Trophoblast cell (in vitro differentiated cells and primary cell): ENCODE data around the gene AMN.

ENCODE experiments used
- DNase-seq, 2 donors: peaks; one replicate each; pipeline ENCODE4 v3.0.0-alpha.2; 2016
- H2AFZ ChIP-seq: 2 replicates; pipeline ENCODE4 v1.6.1; 2013; ENCODE audit warnings: low read length, moderate library complexity, mild to moderate bottlenecking; ENCODE audit not compliant: insufficient read depth, poor library complexity
- H2AK5ac ChIP-seq: 2 replicates; pipeline ENCODE4 v1.6.1; 2013; ENCODE audit warnings: mild to moderate bottlenecking, low read length
- H2BK120ac ChIP-seq: 2 replicates; pipeline ENCODE4 v1.6.1; 2013; ENCODE audit warnings: low read length, mild to moderate bottlenecking, moderate library complexity; ENCODE audit not compliant: insufficient read depth, poor library complexity
- H2BK12ac ChIP-seq: 2 replicates; pipeline ENCODE4 v1.6.1; 2013; ENCODE audit warnings: mild to moderate bottlenecking, low read length, moderate library complexity
- H2BK5ac ChIP-seq: 2 replicates; pipeline ENCODE4 v1.6.1; 2013; ENCODE audit warnings: low read length, low read depth, moderate library complexity, mild to moderate bottlenecking; ENCODE audit not compliant: poor library complexity
- H3K14ac ChIP-seq: 2 replicates; pipeline ENCODE4 v1.6.1; 2013; ENCODE audit warnings: mild to moderate bottlenecking, low read length
- H3K18ac ChIP-seq: 2 replicates; pipeline ENCODE4 v1.6.1; 2013; ENCODE audit warnings: mild to moderate bottlenecking, low read length
- H3K23ac ChIP-seq: 2 replicates; pipeline ENCODE4 v1.6.1; 2013; ENCODE audit warnings: low read length
- H3K27ac ChIP-seq: 2 replicates; pipeline ENCODE4 v1.5.1; 2013; ENCODE audit warnings: low read depth, mild to moderate bottlenecking, inconsistent platforms, low read length, moderate library complexity
- H3K27me3 ChIP-seq: 2 replicates; pipeline ENCODE4 v1.6.1; 2013; ENCODE audit warnings: inconsistent platforms, mild to moderate bottlenecking, low read length, moderate library complexity; ENCODE audit not compliant: insufficient read depth
- H3K36me3 ChIP-seq, 2 experiments: 1 replicate in 1 of 2; 2 replicates in 1 of 2; pipeline ENCODE4 v1.6.1; 2013; ENCODE audit warnings: low read length in 2 of 2, mild to moderate bottlenecking in 2 of 2, moderate library complexity in 1 of 2; ENCODE audit not compliant: insufficient read depth in 2 of 2, control insufficient read depth in 1 of 2
- H3K4ac ChIP-seq: 2 replicates; pipeline ENCODE4 v1.6.1; 2013; ENCODE audit warnings: low read depth, mild to moderate bottlenecking, low read length, moderate library complexity
- H3K4me1 ChIP-seq, 2 experiments: 1 replicate in 1 of 2; 2 replicates in 1 of 2; pipeline ENCODE4 v1.6.1; 2013; ENCODE audit warnings: low read length in 2 of 2, mild to moderate bottlenecking in 2 of 2, moderate library complexity in 1 of 2; ENCODE audit not compliant: insufficient read depth in 2 of 2, control insufficient read depth in 1 of 2
- H3K4me2 ChIP-seq: 2 replicates; pipeline ENCODE4 v1.6.1; 2013; ENCODE audit warnings: inconsistent platforms, mild to moderate bottlenecking, low read length, moderate library complexity
- H3K4me3 ChIP-seq: 2 replicates; pipeline ENCODE4 v1.5.1; 2013; ENCODE audit warnings: mild to moderate bottlenecking, low read depth, low read length, inconsistent platforms
- H3K79me1 ChIP-seq: one replicate; pipeline ENCODE4 v1.6.1; 2013; ENCODE audit warnings: low read length
- H3K79me2 ChIP-seq: 2 replicates; pipeline ENCODE4 v1.6.1; 2013; ENCODE audit warnings: low read length, mild to moderate bottlenecking; ENCODE audit not compliant: control insufficient read depth, insufficient read depth, poor library complexity
- H3K9ac ChIP-seq: 2 replicates; pipeline ENCODE4 v1.6.1; 2013; ENCODE audit warnings: mild to moderate bottlenecking, low read length
- H3K9me3 ChIP-seq: 2 replicates; pipeline ENCODE4 v1.6.1; 2013; ENCODE audit warnings: low read depth, mild to moderate bottlenecking, control low read depth, inconsistent platforms, low read length; ENCODE audit not compliant: insufficient read depth
- H4K12ac ChIP-seq: 2 replicates; pipeline ENCODE4 v1.6.1; 2013; ENCODE audit warnings: low read depth, mild to moderate bottlenecking, low read length, moderate library complexity
- H4K8ac ChIP-seq: 2 replicates; pipeline ENCODE4 v1.6.1; 2013; ENCODE audit warnings: low read depth, mild to moderate bottlenecking, low read length, moderate library complexity
- H4K91ac ChIP-seq: one replicate; pipeline ENCODE4 v1.6.1; 2013; ENCODE audit warnings: low read depth, mild to moderate bottlenecking, low read length, moderate library complexity
- WGBS: extraction: QIAGEN DNeasy Blood & Tissue Kit; methylation state at CpG from one replicate; pipeline ENCODE4 v1.1.7; 2013; ENCODE audit warnings: missing lambda C conversion rate; ENCODE audit not compliant: insufficient read length, insufficient coverage; ENCODE audit errors: extremely low coverage; 5-methylcytosine and 5-hydroxymethylcytosine counted together

AMN gene

DNA sequence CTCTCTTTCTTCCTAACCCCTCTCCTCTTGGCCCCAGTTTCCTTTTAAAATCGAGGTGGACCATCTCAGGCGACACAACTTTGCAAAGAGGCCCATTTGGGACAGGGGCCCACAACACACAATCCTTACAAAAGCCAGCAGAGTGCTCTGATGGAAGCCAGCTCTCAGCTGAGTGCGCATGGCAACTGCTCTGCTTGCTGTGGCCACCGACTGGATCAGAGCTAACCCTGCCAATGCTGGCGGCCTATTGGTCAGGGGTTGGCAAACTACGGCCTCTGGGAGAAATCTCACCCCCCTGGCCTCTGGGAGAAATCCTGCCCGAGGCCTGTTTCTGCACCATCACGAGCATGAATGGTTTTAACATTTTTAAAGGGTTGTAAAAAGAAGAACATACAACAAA is 55.0 kb downstream of the AMN start:
- WGBS: no CpG with 5 or more reads among the region's 8 CpGs
- Histone ChIP-seq H2AK5ac (no peak overlapping the region), H3K14ac (no peak overlapping the region), H3K79me2 (no peaks in the 10 kb centered on the region), H3K4me1 (no peaks in the 10 kb centered on the region), H3K36me3 (peaks cover 56 to 64% of the 10 kb centered on the region in 2 experiments), H3K4me2 (no peak overlapping the region), H2BK120ac (no peak overlapping the region), H3K27ac (no peak overlapping the region), H4K8ac (no peak overlapping the region), H3K9ac (no peak overlapping the region), H3K18ac (no peak overlapping the region), H3K23ac (no peak overlapping the region), H3K4me3 (no peak overlapping the region), H4K91ac (no peak overlapping the region), H2BK12ac (no peak overlapping the region), H2AFZ (no peak overlapping the region), H3K4ac (no peak overlapping the region), H3K27me3 (no peaks in the 10 kb centered on the region), H4K12ac (no peak overlapping the region), H3K79me1 (no peaks in the 10 kb centered on the region), H2BK5ac (no peak overlapping the region), H3K9me3 (peaks cover 2% of the 10 kb centered on the region)
- DNase-seq: no peak

DNA sequence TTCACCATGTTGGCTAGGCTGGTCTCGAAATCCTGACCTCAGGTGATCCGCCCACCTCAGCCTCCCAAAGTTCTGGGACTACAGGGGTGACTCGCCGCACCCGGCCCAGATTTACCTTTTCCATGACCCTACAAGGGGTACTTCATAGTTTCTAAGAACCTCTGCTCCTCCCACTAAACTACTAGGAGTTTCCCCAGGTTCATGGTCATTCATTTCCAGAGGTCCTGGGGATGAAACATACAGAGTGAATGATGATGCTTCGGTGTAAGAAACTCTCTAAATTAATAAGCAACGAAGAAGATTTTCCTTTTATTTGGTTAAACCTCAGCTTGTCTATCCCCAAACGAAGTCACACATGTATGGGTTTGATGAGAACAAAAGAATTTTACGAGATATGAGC is 56.9 kb downstream of the AMN start:
- Histone ChIP-seq H4K8ac (no peak overlapping the region), H3K4ac (no peak overlapping the region), H3K79me1 (no peaks in the 10 kb centered on the region), H3K27me3 (no peaks in the 10 kb centered on the region), H4K91ac (no peak overlapping the region), H3K14ac (no peak overlapping the region), H4K12ac (no peak overlapping the region), H3K27ac (no peak overlapping the region), H3K9ac (no peak overlapping the region), H3K4me3 (no peak overlapping the region), H2BK12ac (no peak overlapping the region), H2AFZ (no peak overlapping the region), H3K4me2 (no peak overlapping the region), H3K23ac (no peak overlapping the region), H2AK5ac (no peak overlapping the region), H3K79me2 (no peaks in the 10 kb centered on the region), H3K4me1 (no peaks in the 10 kb centered on the region), H2BK120ac (no peak overlapping the region), H2BK5ac (no peak overlapping the region), H3K18ac (no peak overlapping the region), H3K9me3 (no peaks in the 10 kb centered on the region), H3K36me3 (peaks cover 58 to 63% of the 10 kb centered on the region in 2 experiments)
- DNase-seq: no peak
- WGBS: no CpG with 5 or more reads among the region's 9 CpGs

DNA sequence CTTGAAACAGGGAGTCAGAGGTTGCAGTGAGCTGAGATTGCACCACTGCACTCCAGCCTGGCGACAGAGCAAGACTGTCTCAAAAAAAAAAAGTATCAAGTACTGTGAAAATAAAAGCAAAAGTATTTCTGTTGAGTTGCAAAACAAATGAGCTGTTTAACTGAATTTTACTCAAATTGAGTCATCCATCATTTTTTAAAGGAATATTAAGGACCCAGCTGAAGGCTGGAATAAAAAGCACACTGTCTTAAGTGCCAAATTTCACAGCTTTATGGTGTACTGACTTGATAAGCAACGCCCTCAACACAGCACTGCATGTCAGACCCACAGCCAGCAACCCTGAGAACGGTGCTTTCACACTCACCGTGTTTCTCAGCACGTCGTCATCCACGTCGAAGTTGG is 57.9 kb downstream of the AMN start:
- no peaks in the 10 kb centered on the region for H3K27me3 ChIP-seq
- H3K23ac ChIP-seq: no peak overlapping the region
- no peak overlapping the region for H2BK120ac ChIP-seq
- H4K91ac ChIP-seq: no peak overlapping the region
- no peak overlapping the region for H3K4ac ChIP-seq
- no peak overlapping the region for H3K9ac ChIP-seq
- no peaks in the 10 kb centered on the region for H3K4me1 ChIP-seq
- H3K27ac ChIP-seq: no peak overlapping the region
- no peaks in the 10 kb centered on the region for H3K9me3 ChIP-seq
- no peak overlapping the region for H2BK12ac ChIP-seq
- H3K14ac ChIP-seq: no peak overlapping the region
- no peak overlapping the region for H2AFZ ChIP-seq
- H3K4me3 ChIP-seq: no peak overlapping the region
- H4K12ac ChIP-seq: no peak overlapping the region
- no peak overlapping the region for H2AK5ac ChIP-seq
- WGBS: no CpG with 5 or more reads among the region's 8 CpGs
- H3K79me1 ChIP-seq: no peaks in the 10 kb centered on the region
- no peak overlapping the region for H3K4me2 ChIP-seq
- no peak overlapping the region for H3K18ac ChIP-seq
- peaks cover 68 to 70% of the 10 kb centered on the region in 2 experiments for H3K36me3 ChIP-seq
- H4K8ac ChIP-seq: no peak overlapping the region
- DNase-seq: peak in 1 of 2 donors; percentile 10
- H2BK5ac ChIP-seq: no peak overlapping the region
- no peaks in the 10 kb centered on the region for H3K79me2 ChIP-seq
